GM23248 (cell line): ENCODE results near the gene SNRPA. TPM values are rescaled to one million over a fixed set of nuclear protein-coding genes. Genes with fewer than 3 reads are reported as not detected.

ENCODE experiments used
- DNase-seq: peaks from one replicate; pipeline ENCODE4 v3.0.0-alpha.2; 2015
- H2AFZ ChIP-seq: fragments of 200-600 bp; sonication (generic); 2 replicates; pipeline ENCODE4 v1.6.1; 2016; ENCODE audit warnings: antibody characterized with exemption
- H3F3A ChIP-seq: fragments of 200-600 bp; sonication (generic); 2 replicates; pipeline ENCODE4 v1.6.1; 2016; ENCODE audit warnings: mild to moderate bottlenecking, antibody characterized with exemption, mixed run types; ENCODE audit not compliant: insufficient read depth
- H3K27ac ChIP-seq: fragments of 200-600 bp; sonication (generic); 2 replicates; pipeline ENCODE4 v1.5.1; 2016; ENCODE audit warnings: mild to moderate bottlenecking
- H3K27me3 ChIP-seq: fragments of 200-600 bp; sonication (generic); replicated peaks from 2 replicates; pipeline ENCODE4 v1.6.1; 2016; ENCODE audit warnings: mild to moderate bottlenecking; ENCODE audit not compliant: insufficient read depth
- H3K36me3 ChIP-seq: fragments of 200-600 bp; sonication (generic); 2 replicates; pipeline ENCODE4 v1.6.1; 2016; ENCODE audit warnings: low read depth, mild to moderate bottlenecking
- H3K4me1 ChIP-seq: fragments of 200-600 bp; sonication (generic); 2 replicates; pipeline ENCODE4 v1.6.1; 2016; ENCODE audit warnings: mild to moderate bottlenecking; ENCODE audit not compliant: insufficient read depth
- H3K4me2 ChIP-seq: fragments of 200-600 bp; sonication (generic); one replicate; pipeline ENCODE4 v1.6.1; 2016; ENCODE audit warnings: mild to moderate bottlenecking; ENCODE audit not compliant: unreplicated experiment
- H3K4me3 ChIP-seq: fragments of 200-600 bp; sonication (generic); 2 replicates; pipeline ENCODE4 v1.5.1; 2016; ENCODE audit warnings: mild to moderate bottlenecking
- H3K79me2 ChIP-seq: fragments of 200-600 bp; sonication (generic); 2 replicates; pipeline ENCODE4 v1.6.1; 2016; ENCODE audit warnings: mild to moderate bottlenecking; ENCODE audit not compliant: insufficient read depth
- H3K9ac ChIP-seq: fragments of 200-600 bp; sonication (generic); 2 replicates; pipeline ENCODE4 v1.6.1; 2016; ENCODE audit warnings: mild to moderate bottlenecking
- H3K9me2 ChIP-seq: fragments of 200-600 bp; sonication (generic); 2 replicates; pipeline ENCODE4 v1.6.1; 2016; ENCODE audit warnings: mixed run types, mild to moderate bottlenecking, moderate library complexity; ENCODE audit not compliant: insufficient read depth
- H3K9me3 ChIP-seq: fragments of 200-600 bp; sonication (generic); one replicate; pipeline ENCODE4 v1.6.1; 2017; ENCODE audit warnings: low read depth
- H4K20me1 ChIP-seq: fragments of 200-600 bp; sonication (generic); 2 replicates; pipeline ENCODE4 v1.6.0; 2016; ENCODE audit not compliant: insufficient read depth
- EZH2 ChIP-seq: fragments of 200-600 bp; sonication (generic); IDR thresholded peaks from 2 replicates; pipeline ENCODE4 v1.6.1; 2018; ENCODE audit warnings: antibody characterized with exemption, mild to moderate bottlenecking; ENCODE audit not compliant: insufficient read depth, poor library complexity, severe bottlenecking
- EZH2phosphoT487 ChIP-seq: fragments of 200-600 bp; sonication (generic); IDR thresholded peaks from 2 replicates; pipeline ENCODE4 v1.6.1; 2018; ENCODE audit warnings: antibody characterized with exemption, moderate library complexity, mild to moderate bottlenecking, low read depth; ENCODE audit not compliant: insufficient read depth
- WGBS, 2 experiments: methylation state at CpG; one replicate each; pipeline ENCODE4 v1.1.6; 2015 to 2017; ENCODE audit warnings: low lambda C conversion rate in 2 of 2, low coverage in 1 of 2; ENCODE audit errors: missing lambda C conversion rate in 2 of 2; 5-methylcytosine and 5-hydroxymethylcytosine counted together
- in situ Hi-C: fragments of 300-500 bp; cut with MboI; formaldehyde crosslinking; loops from 2 replicates; pipeline ENCODE4 v1.15.0; 2020
- polyA plus RNA-seq: library from polyadenylated mRNA; unstranded; fragments of >200 nt; fragmentation: Nextera tagmentation; extraction: Ambion mirVana; gene quantifications from 2 replicates; pipeline ENCODE4 v1.2.1, GENCODE V29; 2016
- total RNA-seq: library from RNA; depleted of rRNA; stranded (reverse); fragments of >200 nt; shearing (Covaris generic); gene quantifications from 2 replicates; pipeline ENCODE4 v1.2.3, GENCODE V29; 2014

Gene SNRPA
- total and polyA plus RNA-seq, 2 experiments from 2014 or later, result 30.6 to 58.5 TPM

DNA sequence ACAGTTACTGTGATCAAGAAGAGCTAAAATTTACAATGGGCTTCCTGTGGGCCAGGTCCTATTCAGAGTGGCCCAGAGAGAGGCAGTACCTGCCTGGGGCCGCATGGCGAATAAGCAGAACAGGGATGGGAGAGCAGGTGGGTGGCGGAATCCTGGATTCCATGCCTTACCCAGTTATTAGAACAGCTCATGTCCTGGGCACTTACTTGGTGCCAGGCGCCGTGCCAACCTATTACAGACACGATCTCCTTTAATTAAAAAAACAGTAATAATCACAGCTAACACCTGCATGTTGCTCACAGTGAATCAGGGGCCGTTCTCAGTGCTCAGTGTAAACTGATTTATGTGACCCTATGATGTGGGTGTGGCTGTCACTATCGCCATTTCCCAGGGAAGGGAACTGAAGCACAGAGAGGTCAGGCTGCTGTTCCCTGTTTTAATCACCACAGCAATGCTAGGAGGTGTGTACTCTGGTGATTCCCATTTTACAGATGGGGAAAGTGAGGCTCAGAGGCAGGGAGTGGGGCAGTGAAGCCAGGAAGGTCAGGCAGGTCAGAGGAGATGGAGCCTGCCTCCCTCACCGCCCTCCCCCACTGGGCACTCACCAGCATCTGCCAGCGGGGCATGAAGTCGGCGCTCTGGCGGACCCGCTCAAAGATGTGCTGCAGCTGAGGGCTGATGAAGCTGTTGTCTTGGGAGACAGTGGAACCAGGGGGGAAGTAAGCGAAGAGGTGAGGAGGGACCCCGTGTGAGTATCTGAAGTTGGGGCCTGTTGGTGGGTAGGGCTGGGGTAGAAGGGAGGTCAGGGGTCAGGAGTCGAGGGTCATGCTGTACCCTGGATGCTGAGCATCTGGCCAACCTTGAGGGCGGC is 46.3 kb upstream of the SNRPA start:
- Histone ChIP-seq H3K27ac (no peak overlapping the region), H3K9me2 (no peaks in the 10 kb centered on the region), H3F3A (no peaks in the 10 kb centered on the region), H3K9ac (no peak overlapping the region), H3K27me3 (no peaks in the 10 kb centered on the region), H3K79me2 (no peaks in the 10 kb centered on the region), H2AFZ (no peak overlapping the region), H3K9me3 (no peaks in the 10 kb centered on the region), H3K4me3 (no peak overlapping the region), H3K4me2 (no peak overlapping the region), H4K20me1 (no peaks in the 10 kb centered on the region), H3K36me3 (peaks cover 7% of the 10 kb centered on the region; the same call in 1 of the 2 replicates), H3K4me1 (no peaks in the 10 kb centered on the region)
- no peak for DNase-seq
- WGBS, 2 experiments, result 91 to 93% methylated on average over 17 to 18 of the region's 18 CpGs
- in situ Hi-C loops, result no loop called here
- no peak for TF ChIP-seq EZH2
- no peak for TF ChIP-seq EZH2phosphoT487

- Histone ChIP-seq H2AFZ (no peak overlapping the region), H4K20me1 (no peaks in the 10 kb centered on the region), H3K27me3 (no peaks in the 10 kb centered on the region), H3K27ac (no peak overlapping the region), H3K4me3 (no peak overlapping the region), H3K79me2 (no peaks in the 10 kb centered on the region), H3K9ac (no peak overlapping the region), H3K4me2 (no peak overlapping the region), H3K4me1 (no peaks in the 10 kb centered on the region), H3K9me3 (no peaks in the 10 kb centered on the region), H3F3A (no peaks in the 10 kb centered on the region), H3K36me3 (peaks cover 7% of the 10 kb centered on the region; the same call in 1 of the 2 replicates), H3K9me2 (no peaks in the 10 kb centered on the region)
- DNase-seq, result no peak
- in situ Hi-C loops, result no loop called here
- 94 to 97% methylated on average over 9 of the region's 9 CpGs for WGBS, 2 experiments
- no peak for TF ChIP-seq EZH2
- no peak for TF ChIP-seq EZH2phosphoT487
Observed at GRCh38 chr19:40705362-40705651, 45.7 kb upstream of the SNRPA start.

GRCh38 chr19:40705950-40706619 is 44.9 kb upstream of the SNRPA start:
- Histone ChIP-seq H2AFZ (no peak overlapping the region), H3K79me2 (no peaks in the 10 kb centered on the region), H3K4me1 (no peaks in the 10 kb centered on the region), H3K9me2 (no peaks in the 10 kb centered on the region), H3F3A (no peaks in the 10 kb centered on the region), H4K20me1 (no peaks in the 10 kb centered on the region), H3K9ac (no peak overlapping the region), H3K4me2 (no peak overlapping the region), H3K4me3 (no peak overlapping the region), H3K27ac (no peak overlapping the region), H3K36me3 (peaks cover 7% of the 10 kb centered on the region; the same call in 1 of the 2 replicates), H3K9me3 (no peaks in the 10 kb centered on the region), H3K27me3 (no peaks in the 10 kb centered on the region)
- WGBS, 2 experiments, result 91 to 92% methylated on average over 7 of the region's 7 CpGs
- no peak for DNase-seq
- in situ Hi-C loops, result no loop called here
- no peak for TF ChIP-seq EZH2
- no peak for TF ChIP-seq EZH2phosphoT487

GRCh38 chr19:40707615-40708014 is 43.4 kb upstream of the SNRPA start:
- WGBS, 2 experiments, result 96 to 97% methylated on average over 7 of the region's 7 CpGs

More at GRCh38 chr19:40707615-40708014, 43.4 kb upstream of the SNRPA start:
- Histone ChIP-seq H3K36me3 (peaks cover 7% of the 10 kb centered on the region; the same call in 1 of the 2 replicates), H2AFZ (no peak overlapping the region), H4K20me1 (no peaks in the 10 kb centered on the region), H3K4me3 (no peak overlapping the region), H3K4me2 (no peak overlapping the region), H3K9me2 (no peaks in the 10 kb centered on the region), H3K27ac (no peak overlapping the region), H3F3A (no peaks in the 10 kb centered on the region), H3K9me3 (no peaks in the 10 kb centered on the region), H3K27me3 (no peaks in the 10 kb centered on the region), H3K4me1 (no peaks in the 10 kb centered on the region), H3K9ac (no peak overlapping the region), H3K79me2 (no peaks in the 10 kb centered on the region)
- no peak for DNase-seq
- no peak for TF ChIP-seq EZH2
- TF ChIP-seq EZH2phosphoT487, result no peak
- in situ Hi-C loops, result no loop called here
